Measurements from ENCODE around the gene NCKAP5.

- TF ChIP-seq CTCF (IDR thresholded peaks at IDR 0.05 in 4 of 5, conservative IDR thresholded peaks at IDR 0.05 in 1 of 5) (no peak), POLR2A (IDR thresholded peaks at IDR 0.05) (no peak)
Observed at GRCh38 chr2:132641819-132642218, 926.4 kb downstream of the NCKAP5 start.
